Left lung (tissue), 14 donors: Measurements from ENCODE around the gene PADI1. TPM values are rescaled to one million over a fixed set of nuclear protein-coding genes. Genes with fewer than 3 reads are reported as not detected.

Experiments used
- ATAC-seq: fragments of 200-7000 bp; cut with Tn5 transposase; one replicate; pipeline ENCODE4 v1.9.1; 2020; ENCODE audit warnings: moderate library complexity
- DNase-seq, 4 donors: peaks; one replicate each; pipeline ENCODE4 v3.0.0-alpha.2; 2013 to 2020
- H3K27ac ChIP-seq, 2 donors: fragments of 200-600 bp; sonication (generic) in 1 of 2; one replicate each; pipeline versions ENCODE4 v1.5.0 to v1.8.0; 2020 to 2021
- H3K27me3 ChIP-seq, 2 donors: fragments of 200-600 bp; sonication (generic) in 1 of 2; one replicate each; pipeline versions ENCODE4 v1.5.0 to v1.8.0; 2020 to 2021
- H3K36me3 ChIP-seq, 2 donors: fragments of 200-600 bp; sonication (generic) in 1 of 2; one replicate each; pipeline versions ENCODE4 v1.5.0 to v1.8.0; 2020 to 2021
- H3K4me1 ChIP-seq, 2 donors: fragments of 200-600 bp; one replicate each; pipeline ENCODE4 v1.8.0; 2021
- H3K4me3 ChIP-seq, 2 donors: fragments of 200-600 bp; sonication (generic) in 1 of 2; one replicate each; pipeline versions ENCODE4 v1.5.0 to v1.8.0; 2020 to 2021; ENCODE audit warnings: mild to moderate bottlenecking in 1 of 2
- H3K9me3 ChIP-seq, 2 donors: fragments of 200-600 bp; sonication (generic) in 1 of 2; one replicate each; pipeline versions ENCODE4 v1.5.0 to v1.8.0; 2020 to 2021
- CTCF ChIP-seq, 2 donors: fragments of 200-600 bp; sonication (generic) in 1 of 2; IDR thresholded peaks; one replicate each; pipeline versions ENCODE4 v1.5.0 to v1.8.0; 2021; ENCODE audit warnings: antibody characterized with exemption in 2 of 2
- intact Hi-C, 2 donors: fragments of 100-400 bp; cut with DNase I; formaldehyde crosslinking; loops; one replicate each; pipeline versions ENCODE4 v1.11.2 to v1.14.2; 2022
- long read RNA-seq, 12 donors: library from polyadenylated mRNA in 2 of 12; unstranded in 2 of 12; transcript quantifications; one replicate each; pipeline ENCODE4 v2.0.0 and lab custom pipeline, GENCODE V29; 2019 to 2026
- polyA plus RNA-seq, 6 donors: library from polyadenylated mRNA; unstranded; fragments of 120-200 nt; gene quantifications; one replicate each; pipeline ENCODE4 v1.2.1, GENCODE V29; 2013; ENCODE audit not compliant: insufficient read length in 6 of 6
- total RNA-seq, 2 donors: library from RNA; stranded (reverse); fragmentation: NEBNext Ultra II Directional; extraction: Animal tissue kit (Norgen Biotek cat#: 25700); gene quantifications; one replicate each; pipeline ENCODE4 v1.2.1, GENCODE V29; 2021
- donor health status: DM: no; HTN: yes; CAD: no.
- donor health status: DM: no; HTN: no; CAD: no.

Gene PADI1
- total RNA-seq (not detected), polyA plus RNA-seq (not detected)
- long read RNA-seq, donor 1 = 0 reads
- long read RNA-seq, donor 2 = 0 reads
- long read RNA-seq, donor 3 = 0 reads
- long read RNA-seq, donor 4 = 0 reads
- long read RNA-seq, donor 5 = 0 reads
- long read RNA-seq, donor 6 = 0 reads
- long read RNA-seq, donor 7 = 0 reads
- long read RNA-seq, donor 8 = 0 reads
- long read RNA-seq, donor 9 = 0 reads
- long read RNA-seq, donor 10 = 0 reads
- long read RNA-seq, donor 11, partial matches to known transcripts = 0 of 1 reads
- long read RNA-seq, donor 11, other reads (novel, unspliced or antisense) = 0 of 1 reads
- long read RNA-seq, donor 12 = 0 reads

- no peak for TF ChIP-seq CTCF (IDR thresholded peaks at IDR 0.05)
- Histone ChIP-seq H3K4me3 (no peak within 1 kb of the TSS), H3K27me3 (peaks cover 0 to 4% of the 10 kb centered on the region in 2 donors), H3K36me3 (no peaks in the 10 kb centered on the region), H3K4me1 (peaks cover 0 to 14% of the 10 kb centered on the region in 2 donors), H3K27ac (no peak within 1 kb of the TSS), H3K9me3 (no peaks in the 10 kb centered on the region)
- ATAC-seq = no peak
- DNase-seq = no peak
- intact Hi-C loops = no loop called here
Measured at GRCh38 chr1:17204546-17205440, at the start of gene PADI1. Gene PADI1 (plus strand): TSS chr1:17205128. CDS start chr1:17205218, 90 bp downstream.

- H3K36me3 ChIP-seq = no peaks in the 10 kb centered on the region
- ATAC-seq = no peak
- H3K27ac ChIP-seq = no peak overlapping the region
- TF ChIP-seq CTCF (IDR thresholded peaks at IDR 0.05) = no peak
- peaks cover 0 to 19% of the 10 kb centered on the region in 2 donors for H3K27me3 ChIP-seq
- peaks cover 0 to 43% of the 10 kb centered on the region in 2 donors for H3K9me3 ChIP-seq
- H3K4me3 ChIP-seq = no peak overlapping the region
- intact Hi-C loops = no loop called here
- no peaks in the 10 kb centered on the region for H3K4me1 ChIP-seq
- DNase-seq = no peak
Measured at GRCh38 chr1:17155257-17155920, 49.5 kb upstream of the PADI1 start.

- no peak overlapping the region for H3K27ac ChIP-seq
- intact Hi-C loops = no loop called here
- no peaks in the 10 kb centered on the region for H3K36me3 ChIP-seq
- peaks cover 0 to 43% of the 10 kb centered on the region in 2 donors for H3K9me3 ChIP-seq
- H3K4me1 ChIP-seq = no peaks in the 10 kb centered on the region
- ATAC-seq (no peak), DNase-seq (no peak)
- H3K27me3 ChIP-seq = peaks cover 0 to 12% of the 10 kb centered on the region in 2 donors
- no peak overlapping the region for H3K4me3 ChIP-seq
- no peak for TF ChIP-seq CTCF (IDR thresholded peaks at IDR 0.05)
Measured at GRCh38 chr1:17156108-17156507, 48.8 kb upstream of the PADI1 start.

GRCh38 chr1:17158961-17159360 is 46.0 kb upstream of the PADI1 start:
- TF ChIP-seq CTCF (IDR thresholded peaks at IDR 0.05) = no peak
- Histone ChIP-seq H3K27ac (no peak overlapping the region), H3K9me3 (peaks cover 0 to 27% of the 10 kb centered on the region in 2 donors), H3K27me3 (no peaks in the 10 kb centered on the region), H3K4me1 (no peaks in the 10 kb centered on the region), H3K36me3 (no peaks in the 10 kb centered on the region), H3K4me3 (no peak overlapping the region)
- intact Hi-C loops = no loop called here
- DNase-seq (no peak), ATAC-seq (no peak)
